T-helper 2 cell treated with Interferon-gamma antibody and Interleukin-4, amounts not matched to agents 5 μg/mL and 100 μg/mL, for 36 hours (primary cell): ENCODE results near the gene CPPED1.
A peak's percentile ranks its signal among the peaks of the same experiment; 100 is the strongest.

Source experiments
- DNase-seq: peaks from one replicate; pipeline ENCODE4 v3.0.0; 2021; ENCODE audit warnings: low spot score
- H3K27ac Mint-ChIP-seq: one replicate; pipeline ENCODE4 v1.8.0; 2021; ENCODE audit warnings: mild to moderate bottlenecking, mixed read lengths
- H3K27me3 Mint-ChIP-seq: one replicate; pipeline ENCODE4 v1.8.0; 2021; ENCODE audit warnings: low read depth, mixed read lengths
- H3K36me3 Mint-ChIP-seq: one replicate; pipeline ENCODE4 v1.8.0; 2021; ENCODE audit warnings: low read depth, mixed read lengths
- H3K4me1 Mint-ChIP-seq: one replicate; pipeline ENCODE4 v1.8.0; 2021; ENCODE audit warnings: low read depth, mixed read lengths
- H3K4me3 Mint-ChIP-seq: one replicate; pipeline ENCODE4 v1.8.0; 2022; ENCODE audit warnings: mild to moderate bottlenecking, moderate library complexity, mixed read lengths
- H3K9me3 Mint-ChIP-seq: one replicate; pipeline ENCODE4 v1.8.0; 2021; ENCODE audit warnings: mixed read lengths

Gene CPPED1

DNA sequence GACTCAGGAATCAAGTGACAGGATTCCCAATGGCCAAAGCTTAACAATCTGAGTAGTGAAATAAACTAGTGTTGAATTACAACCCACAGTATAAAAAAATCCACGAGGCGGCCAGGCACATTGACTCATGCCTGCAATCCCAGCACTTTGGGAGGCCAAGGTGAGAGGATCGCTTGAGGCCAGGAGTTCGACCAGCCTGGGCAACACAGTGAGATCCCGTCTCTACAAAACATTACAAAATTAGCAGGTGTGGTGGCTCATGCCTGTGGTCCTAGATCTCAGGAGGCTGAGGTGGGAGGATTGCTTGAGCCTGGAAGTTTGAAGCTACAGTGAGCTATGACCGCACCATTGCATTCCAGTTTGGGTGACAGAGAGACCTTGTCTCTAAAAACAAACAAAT is 133.8 kb downstream of the CPPED1 start:
- no peak for DNase-seq
- Mint-ChIP-seq H3K4me1 (no peaks in the 10 kb centered on the region), H3K36me3 (peaks cover 11% of the 10 kb centered on the region), H3K9me3 (peaks cover 31% of the 10 kb centered on the region), H3K27me3 (no peaks in the 10 kb centered on the region), H3K4me3 (no peak overlapping the region), H3K27ac (no peak overlapping the region)

DNA sequence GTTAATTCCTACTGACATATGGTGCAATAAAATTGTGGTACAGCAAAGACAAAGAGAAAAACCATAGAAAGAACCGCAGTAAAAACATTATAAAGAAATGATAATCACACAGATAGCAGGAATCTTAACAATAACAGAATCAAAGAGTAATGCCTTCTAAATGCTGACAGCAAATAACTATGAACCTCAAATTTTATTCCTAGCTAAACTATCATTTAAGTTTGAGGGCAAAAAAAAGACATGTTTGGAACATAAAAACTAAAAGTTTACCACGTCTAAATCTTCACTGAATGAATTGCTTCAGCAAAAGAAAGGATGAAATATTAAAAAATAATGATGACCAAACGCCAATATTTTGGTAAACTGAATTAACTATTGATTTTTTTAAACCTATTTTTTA is 135.8 kb downstream of the CPPED1 start:
- H3K4me3 Mint-ChIP-seq: no peak overlapping the region
- peaks cover 18% of the 10 kb centered on the region for H3K36me3 Mint-ChIP-seq
- no peaks in the 10 kb centered on the region for H3K4me1 Mint-ChIP-seq
- DNase-seq: no peak
- H3K27me3 Mint-ChIP-seq: no peaks in the 10 kb centered on the region
- no peak overlapping the region for H3K27ac Mint-ChIP-seq
- H3K9me3 Mint-ChIP-seq: peaks cover 35% of the 10 kb centered on the region

DNA sequence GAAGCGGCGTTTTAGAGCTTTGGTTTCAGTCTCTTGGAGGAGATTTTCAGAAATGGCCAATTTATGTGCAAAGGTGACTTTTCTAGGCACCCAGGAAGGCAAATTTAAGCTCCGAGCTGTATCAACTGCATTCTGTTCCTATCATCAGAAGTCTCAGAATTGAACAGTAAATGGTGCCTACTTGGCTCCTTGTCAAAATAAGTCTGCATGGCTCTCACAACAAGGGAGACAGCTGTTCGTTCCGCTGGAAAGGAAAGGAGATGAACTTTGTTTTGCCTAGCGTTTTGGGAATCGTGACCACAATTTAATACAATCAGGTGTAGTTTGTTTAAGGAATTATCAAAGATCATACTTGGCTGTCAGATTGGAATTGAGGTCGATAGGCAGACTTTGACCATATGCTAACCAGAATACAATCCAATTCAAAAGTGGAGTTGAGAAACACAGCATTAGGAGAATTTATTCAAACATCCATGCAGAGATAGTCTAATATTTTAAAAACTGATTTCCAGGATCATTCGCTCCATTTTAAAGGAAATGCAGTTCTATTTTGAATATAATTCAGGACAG is 139.4 kb downstream of the CPPED1 start:
- Mint-ChIP-seq H3K27ac (no peak overlapping the region), H3K4me3 (no peak overlapping the region), H3K4me1 (no peaks in the 10 kb centered on the region), H3K36me3 (peaks cover 15% of the 10 kb centered on the region), H3K27me3 (no peaks in the 10 kb centered on the region), H3K9me3 (peaks cover 30% of the 10 kb centered on the region)
- DNase-seq: no peak

DNA sequence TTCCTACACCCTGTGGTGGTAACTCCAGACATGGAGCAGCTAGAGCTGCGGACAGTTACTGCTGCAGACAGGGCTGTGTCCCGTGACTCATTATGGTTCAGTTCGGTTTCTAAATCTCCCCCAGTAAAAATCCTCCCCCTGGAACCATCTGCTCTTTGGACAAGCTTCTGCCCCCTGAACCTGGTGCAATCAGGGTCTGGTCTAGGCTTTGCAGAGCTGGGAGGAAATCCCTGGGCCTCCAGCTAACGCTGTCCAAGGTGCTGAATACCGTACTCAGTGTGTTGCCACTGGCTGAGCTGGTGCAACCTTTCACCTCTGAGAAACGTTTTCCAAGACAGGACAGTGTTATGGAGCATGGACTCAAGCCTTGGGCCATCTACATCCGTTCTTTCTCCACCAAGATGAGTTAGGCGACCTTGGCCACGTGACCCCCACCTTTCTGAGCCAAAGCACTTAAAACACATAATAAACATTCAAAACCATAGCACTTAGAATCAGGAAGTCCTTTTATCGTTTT is 142.0 kb downstream of the CPPED1 start:
- Mint-ChIP-seq H3K27me3 (no peaks in the 10 kb centered on the region), H3K9me3 (peaks cover 8% of the 10 kb centered on the region)

DNA sequence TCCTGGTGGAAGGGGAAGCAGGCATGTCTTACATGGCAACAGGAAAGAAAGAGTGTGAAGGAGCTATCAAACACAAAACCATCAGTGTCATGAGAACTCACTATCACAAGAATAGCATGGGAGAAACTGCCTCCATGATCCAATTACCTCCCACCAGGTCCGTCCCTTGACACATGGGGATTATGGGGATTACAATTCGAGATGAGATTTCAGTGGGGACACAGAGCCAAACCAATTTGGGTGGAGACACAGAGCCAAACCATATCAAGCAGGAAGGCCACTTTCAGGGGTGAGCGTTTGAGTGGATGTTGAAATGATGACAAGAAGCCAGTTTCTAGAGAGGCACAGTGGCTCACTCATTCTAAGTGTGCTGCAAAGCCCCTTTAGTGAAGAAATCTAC is 143.8 kb downstream of the CPPED1 start:
- Mint-ChIP-seq H3K4me3 (no peak overlapping the region), H3K9me3 (peaks cover 8% of the 10 kb centered on the region), H3K27me3 (no peaks in the 10 kb centered on the region), H3K36me3 (peaks cover 10% of the 10 kb centered on the region), H3K4me1 (no peaks in the 10 kb centered on the region), H3K27ac (no peak overlapping the region)
- DNase-seq: no peak

More for the DNA sequence above, 142.0 kb downstream of the CPPED1 start:
- Mint-ChIP-seq H3K36me3 (peaks cover 12% of the 10 kb centered on the region), H3K4me1 (no peaks in the 10 kb centered on the region), H3K4me3 (no peak overlapping the region), H3K27ac (no peak overlapping the region)
- peak; percentile 10 for DNase-seq

DNA sequence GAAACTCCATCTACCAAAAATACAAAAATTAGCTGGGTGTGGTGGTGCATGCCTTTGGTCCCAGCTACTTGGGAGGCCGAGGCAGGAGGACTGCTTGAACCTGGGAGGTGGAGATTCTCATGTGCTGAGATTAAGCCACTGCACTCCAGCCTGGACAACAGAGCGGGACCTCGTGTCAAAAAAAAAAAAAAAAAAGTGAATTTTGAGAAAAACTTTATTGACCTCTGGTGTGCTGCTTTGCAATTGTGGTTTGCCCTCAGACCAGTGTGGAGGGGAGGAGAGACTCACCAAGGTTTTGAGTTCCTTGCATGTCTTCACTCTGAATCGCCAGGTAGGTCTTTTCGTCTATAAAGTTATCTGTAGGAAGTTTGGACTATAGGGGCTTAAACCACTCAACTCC is 145.2 kb downstream of the CPPED1 start:
- Mint-ChIP-seq H3K9me3 (peaks cover 4% of the 10 kb centered on the region), H3K36me3 (peaks cover 6% of the 10 kb centered on the region), H3K4me3 (no peak overlapping the region), H3K27me3 (no peaks in the 10 kb centered on the region), H3K27ac (no peak overlapping the region), H3K4me1 (no peaks in the 10 kb centered on the region)
- DNase-seq: no peak

DNA sequence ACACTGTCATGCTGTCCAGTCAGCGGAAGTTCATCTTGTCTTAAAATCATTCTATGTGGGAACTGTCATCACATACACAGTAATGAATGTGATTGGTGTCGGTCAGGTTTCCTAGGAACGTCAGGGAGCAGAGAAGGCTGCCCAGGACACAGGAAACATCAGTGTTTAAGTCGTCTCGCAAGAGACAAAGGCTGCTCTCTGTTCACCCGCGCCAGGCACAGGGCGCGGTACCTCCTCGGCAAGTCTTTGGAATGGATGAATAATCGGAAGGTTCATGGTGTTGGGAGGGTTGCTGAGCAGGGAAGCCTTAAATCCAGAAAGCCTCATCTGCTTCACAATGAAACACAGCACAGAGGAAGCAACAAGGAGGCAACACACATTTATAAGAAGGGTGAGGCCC is 148.2 kb downstream of the CPPED1 start:
- no peak overlapping the region for H3K27ac Mint-ChIP-seq
- H3K27me3 Mint-ChIP-seq: peaks cover 2% of the 10 kb centered on the region
- peaks cover 2% of the 10 kb centered on the region for H3K4me1 Mint-ChIP-seq
- no peak for DNase-seq
- peaks cover 4% of the 10 kb centered on the region for H3K9me3 Mint-ChIP-seq
- H3K4me3 Mint-ChIP-seq: no peak overlapping the region
- H3K36me3 Mint-ChIP-seq: peaks cover 2% of the 10 kb centered on the region

DNA sequence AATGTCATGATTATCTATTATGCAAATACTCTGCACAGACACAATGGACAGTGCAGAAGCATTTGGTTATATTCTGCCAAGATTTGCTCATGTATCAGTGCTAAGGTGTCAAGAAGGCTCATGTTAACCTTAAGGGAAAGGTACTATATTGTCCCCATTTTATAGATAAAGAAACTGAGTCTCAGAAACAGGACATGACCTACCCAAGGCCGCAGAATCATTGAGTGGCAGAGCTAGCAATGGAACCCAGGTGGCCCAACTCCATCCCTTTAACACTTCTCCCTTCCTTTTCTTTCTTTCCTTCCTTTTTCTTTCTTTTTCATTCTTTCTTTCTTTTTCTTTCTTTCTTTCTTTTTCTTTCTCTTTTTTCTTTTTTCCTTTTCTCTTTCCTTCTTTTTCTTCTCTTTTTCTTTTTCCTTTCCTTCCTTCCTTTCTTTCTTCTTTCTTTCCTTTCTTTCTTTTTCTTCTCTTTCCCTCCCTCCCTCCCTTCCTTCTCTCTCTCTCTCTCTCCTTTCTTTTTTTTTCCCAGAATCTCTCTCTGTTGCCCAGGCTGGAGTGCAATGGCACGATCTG is 149.8 kb downstream of the CPPED1 start:
- Mint-ChIP-seq H3K36me3 (peaks cover 2% of the 10 kb centered on the region), H3K27ac (no peak overlapping the region), H3K27me3 (peaks cover 2% of the 10 kb centered on the region), H3K9me3 (peaks cover 3% of the 10 kb centered on the region), H3K4me1 (peaks cover 2% of the 10 kb centered on the region), H3K4me3 (no peak overlapping the region)
- no peak for DNase-seq

DNA sequence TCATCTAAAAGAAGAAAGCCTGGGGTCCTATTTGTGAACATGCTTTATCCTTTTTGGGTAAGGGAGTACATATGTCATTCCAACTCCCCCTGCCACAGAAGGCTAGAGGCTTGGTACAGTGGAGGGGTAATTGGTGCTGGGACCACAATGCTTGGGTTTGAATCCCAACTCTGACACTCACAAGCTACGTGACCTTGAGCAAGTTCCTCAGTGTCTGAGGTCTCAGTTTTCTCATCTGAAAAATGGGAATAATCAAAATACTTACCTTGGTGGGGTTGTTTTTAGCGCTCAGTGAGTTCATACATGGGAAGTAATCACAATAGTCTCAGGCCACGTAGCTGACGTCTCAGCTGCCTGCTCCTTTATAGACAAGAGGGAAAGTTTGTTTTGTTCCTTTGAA is 150.8 kb downstream of the CPPED1 start:
- peaks cover 7% of the 10 kb centered on the region for H3K9me3 Mint-ChIP-seq
- H3K27ac Mint-ChIP-seq: no peak overlapping the region
- H3K4me1 Mint-ChIP-seq: peaks cover 6% of the 10 kb centered on the region
- no peak overlapping the region for H3K4me3 Mint-ChIP-seq
- DNase-seq: no peak
- H3K36me3 Mint-ChIP-seq: peaks cover 5% of the 10 kb centered on the region
- peaks cover 2% of the 10 kb centered on the region for H3K27me3 Mint-ChIP-seq

DNA sequence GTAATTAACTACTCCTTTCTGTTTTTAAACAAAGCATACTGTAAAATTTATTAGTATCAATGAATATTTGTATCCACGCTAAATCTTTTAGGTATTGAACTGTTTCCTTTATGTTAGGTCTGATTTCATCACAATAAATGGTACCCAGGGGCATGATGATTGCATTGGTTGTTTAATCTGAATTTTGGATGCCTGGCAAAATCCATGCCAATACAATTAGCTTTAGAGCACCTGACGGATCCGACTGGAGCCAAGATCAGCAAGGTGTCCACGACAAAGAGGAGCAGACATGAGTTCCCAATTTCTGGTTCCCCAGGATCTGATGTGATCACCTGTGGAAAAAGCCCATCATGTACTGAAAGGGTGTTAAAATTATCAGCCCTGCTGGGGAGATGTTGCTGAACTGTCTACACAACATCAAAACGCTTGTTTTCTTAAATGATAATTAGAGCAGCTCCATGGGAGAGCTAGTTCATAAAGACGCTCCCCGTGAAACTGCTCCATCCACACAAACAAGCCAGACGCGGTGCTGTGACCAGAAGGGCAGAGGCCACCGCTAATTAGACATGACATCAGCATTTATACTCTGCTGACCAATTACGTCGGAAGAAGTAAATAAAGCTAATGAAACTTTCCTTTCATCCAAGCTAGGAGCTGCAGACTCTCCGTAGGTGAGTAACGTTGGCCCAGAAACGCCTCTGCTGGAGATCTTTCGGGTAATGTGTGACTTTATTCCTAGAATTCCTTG is 151.7 kb downstream of the CPPED1 start:
- Mint-ChIP-seq H3K9me3 (peaks cover 11% of the 10 kb centered on the region), H3K36me3 (peaks cover 9% of the 10 kb centered on the region), H3K4me3 (no peak overlapping the region), H3K27ac (no peak overlapping the region), H3K4me1 (peaks cover 12% of the 10 kb centered on the region), H3K27me3 (peaks cover 2% of the 10 kb centered on the region)
- no peak for DNase-seq

DNA sequence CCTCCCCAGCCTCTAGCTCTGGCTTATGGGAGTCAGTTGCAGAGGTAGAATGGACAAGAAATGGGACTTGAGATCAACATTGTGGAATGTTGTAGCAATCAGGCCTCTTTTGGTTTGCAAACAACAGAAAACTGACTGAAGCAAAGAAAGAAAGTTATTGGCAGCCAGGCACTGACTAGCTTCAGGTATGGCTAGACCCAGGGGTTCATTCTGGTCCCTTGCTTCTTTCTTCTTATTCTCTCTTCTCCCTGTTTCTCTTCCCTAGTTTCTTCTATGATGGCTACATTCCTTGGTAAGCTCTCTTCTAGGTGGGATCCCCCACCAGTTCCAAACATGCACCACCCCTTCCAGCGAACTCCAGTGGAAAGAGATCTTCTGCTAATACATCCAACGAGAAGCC is 154.3 kb downstream of the CPPED1 start:
- Mint-ChIP-seq H3K27me3 (peaks cover 2% of the 10 kb centered on the region), H3K36me3 (peaks cover 9% of the 10 kb centered on the region), H3K4me3 (no peak overlapping the region), H3K4me1 (peaks cover 24% of the 10 kb centered on the region), H3K27ac (no peak overlapping the region), H3K9me3 (peaks cover 11% of the 10 kb centered on the region)
- DNase-seq: no peak

DNA sequence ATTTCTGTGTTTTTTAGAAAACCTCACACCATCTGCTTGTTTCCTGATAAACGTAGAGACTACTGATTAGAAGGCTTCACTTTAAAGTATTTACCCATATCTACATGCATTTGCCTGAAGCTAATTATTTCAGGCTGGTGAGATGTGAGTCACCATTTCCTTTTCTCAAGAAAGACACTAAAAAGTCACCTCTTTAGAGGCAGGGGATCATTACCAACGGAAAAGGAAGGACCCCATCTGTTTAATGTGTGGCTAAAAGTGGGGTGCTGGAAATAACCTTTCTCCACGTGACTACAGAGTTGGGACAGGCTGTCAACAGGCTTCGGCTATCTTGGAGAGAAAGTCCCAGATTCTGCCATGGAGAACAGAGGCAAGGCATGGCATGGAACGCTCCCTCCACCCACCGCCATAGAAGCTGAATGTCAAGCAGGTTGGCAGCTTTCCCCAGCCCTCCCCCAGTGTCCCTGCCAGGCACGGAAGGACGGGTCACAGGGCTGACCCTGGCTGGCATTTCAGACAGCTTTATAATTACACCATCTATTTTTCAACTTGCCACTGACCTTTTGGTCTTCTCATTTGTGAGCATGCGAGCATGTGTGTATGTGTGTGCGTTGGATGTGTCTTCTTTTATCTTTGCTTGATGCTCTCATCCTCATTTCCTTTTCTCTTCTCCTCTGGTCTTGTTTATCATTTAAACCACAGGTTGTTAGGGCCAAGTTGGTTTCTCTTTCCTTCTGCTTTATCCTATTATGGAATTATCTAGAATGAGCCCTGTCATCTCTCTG is 157.0 kb downstream of the CPPED1 start:
- peaks cover 18% of the 10 kb centered on the region for H3K9me3 Mint-ChIP-seq
- DNase-seq: peak; percentile 51
- peak overlapping the region; percentile 65 for H3K4me3 Mint-ChIP-seq
- peaks cover 24% of the 10 kb centered on the region for H3K4me1 Mint-ChIP-seq
- peaks cover 9% of the 10 kb centered on the region for H3K36me3 Mint-ChIP-seq
- H3K27ac Mint-ChIP-seq: peak overlapping the region; percentile 93
- peaks cover 2% of the 10 kb centered on the region for H3K27me3 Mint-ChIP-seq

DNA sequence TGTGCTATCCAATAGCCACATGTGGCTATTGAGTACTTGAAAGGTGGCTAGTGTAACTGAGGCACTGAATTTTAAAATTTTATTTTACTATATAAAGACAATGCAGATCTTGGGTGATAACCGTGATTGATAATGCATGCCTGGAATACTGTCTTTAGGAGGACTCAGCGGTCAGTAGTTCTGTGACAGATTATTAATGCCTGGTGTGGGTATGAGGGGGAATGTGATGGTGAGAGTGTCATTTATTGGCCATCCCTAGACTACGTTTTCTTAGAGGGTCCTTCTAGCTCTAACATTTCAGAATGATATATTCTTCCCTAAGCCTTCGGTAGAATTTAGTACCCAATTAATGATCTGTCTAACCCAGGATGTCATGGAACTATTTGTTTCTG is 157.6 kb downstream of the CPPED1 start:
- Mint-ChIP-seq H3K4me1 (peaks cover 22% of the 10 kb centered on the region), H3K4me3 (peak overlapping the region; percentile 65), H3K9me3 (peaks cover 18% of the 10 kb centered on the region), H3K27me3 (no peaks in the 10 kb centered on the region), H3K27ac (peak overlapping the region; percentile 93), H3K36me3 (peaks cover 9% of the 10 kb centered on the region)
- no peak for DNase-seq

DNA sequence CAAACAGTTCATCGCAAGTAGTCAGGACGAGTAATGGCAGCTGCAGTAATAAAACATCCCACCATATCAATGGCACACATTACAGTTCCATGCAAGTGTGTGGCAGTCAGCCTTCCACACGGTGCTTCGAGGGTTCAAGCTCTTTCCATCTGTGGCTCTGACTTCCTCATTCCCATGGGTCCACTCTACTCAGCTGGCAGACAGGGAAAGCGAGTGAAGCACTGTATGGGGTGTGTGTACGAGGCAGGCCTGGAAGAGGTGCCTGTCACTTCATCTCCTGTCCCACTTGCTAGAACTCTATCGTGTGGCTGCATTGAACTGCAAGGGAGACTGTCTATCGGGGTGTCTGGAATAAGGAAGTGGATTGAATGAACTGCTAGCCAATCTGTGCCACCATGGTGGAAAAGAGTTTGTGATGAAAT is 160.6 kb downstream of the CPPED1 start:
- peaks cover 18% of the 10 kb centered on the region for H3K4me1 Mint-ChIP-seq
- H3K27me3 Mint-ChIP-seq: no peaks in the 10 kb centered on the region

More for the DNA sequence above, 160.6 kb downstream of the CPPED1 start:
- Mint-ChIP-seq H3K36me3 (peaks cover 4% of the 10 kb centered on the region), H3K4me3 (no peak overlapping the region), H3K9me3 (peaks cover 11% of the 10 kb centered on the region), H3K27ac (no peak overlapping the region)
- no peak for DNase-seq
